Activated naive CD8-positive, alpha-beta T cell treated with anti-CD3 and anti-CD28 coated beads for 36 hours (primary cell): ENCODE results near the gene PER3. TPM values are rescaled to one million over a fixed set of nuclear protein-coding genes. Genes with fewer than 3 reads are reported as not detected.
A peak's percentile ranks its signal among the peaks of the same experiment; 100 is the strongest.
"Not testable (repeated sequence)": the region's sequence is repeated elsewhere in the genome, so short reads cannot be mapped to it uniquely, and the experiment has no call there.

Experiments
- DNase-seq: peaks from one replicate; pipeline ENCODE4 v3.0.0; 2021
- H3K27ac Mint-ChIP-seq: one replicate; pipeline ENCODE4 v1.8.0; 2022; ENCODE audit warnings: mild to moderate bottlenecking, moderate library complexity, mixed read lengths
- H3K27me3 Mint-ChIP-seq: one replicate; pipeline ENCODE4 v1.8.0; 2022; ENCODE audit warnings: mild to moderate bottlenecking, mixed read lengths
- H3K36me3 Mint-ChIP-seq: one replicate; pipeline ENCODE4 v1.8.0; 2021; ENCODE audit warnings: mild to moderate bottlenecking, mixed read lengths
- H3K4me1 Mint-ChIP-seq: one replicate; pipeline ENCODE4 v1.8.0; 2021; ENCODE audit warnings: mixed read lengths
- H3K4me3 Mint-ChIP-seq: one replicate; pipeline ENCODE4 v1.8.0; 2022; ENCODE audit warnings: mild to moderate bottlenecking, moderate library complexity, mixed read lengths
- H3K9me3 Mint-ChIP-seq: one replicate; pipeline ENCODE4 v1.8.0; 2022; ENCODE audit warnings: mixed read lengths
- total RNA-seq, 2 experiments: library from RNA; stranded (reverse); gene quantifications; one replicate each; pipeline ENCODE4 v1.2.3, GENCODE V29; 2021

The PER3 gene
- total RNA-seq, 2 experiments from 2014 or later: 4.6 to 4.9 TPM

GRCh38 chr1:7789828-7790227, 5.7 kb downstream of the PER3 start:
- DNase-seq: no peak
- H3K27ac Mint-ChIP-seq: no peak overlapping the region
- H3K4me1 Mint-ChIP-seq: peaks cover 3% of the 10 kb centered on the region
- H3K27me3 Mint-ChIP-seq: no peaks in the 10 kb centered on the region
- no peak overlapping the region for H3K4me3 Mint-ChIP-seq
- peaks cover 40% of the 10 kb centered on the region for H3K36me3 Mint-ChIP-seq
- H3K9me3 Mint-ChIP-seq: peaks cover 16% of the 10 kb centered on the region

GRCh38 chr1:7791027-7791426, 6.9 kb downstream of the PER3 start:
- H3K27me3 Mint-ChIP-seq, DNase-seq, H3K27ac Mint-ChIP-seq: not testable (repeated sequence)

GRCh38 chr1:7795406-7795805, 11.3 kb downstream of the PER3 start:
- no peaks in the 10 kb centered on the region for H3K4me1 Mint-ChIP-seq
- peaks cover 10% of the 10 kb centered on the region for H3K9me3 Mint-ChIP-seq
- no peak for DNase-seq
- no peaks in the 10 kb centered on the region for H3K27me3 Mint-ChIP-seq
- no peak overlapping the region for H3K27ac Mint-ChIP-seq
- no peak overlapping the region for H3K4me3 Mint-ChIP-seq
- peaks cover 20% of the 10 kb centered on the region for H3K36me3 Mint-ChIP-seq

More at GRCh38 chr1:7791027-7791426, 6.9 kb downstream of the PER3 start:
- H3K36me3 Mint-ChIP-seq: peaks cover 37% of the 10 kb centered on the region
- H3K9me3 Mint-ChIP-seq: peaks cover 16% of the 10 kb centered on the region
- H3K4me3 Mint-ChIP-seq, H3K4me1 Mint-ChIP-seq: not testable (repeated sequence)

- no peak for DNase-seq
- H3K27ac Mint-ChIP-seq: no peak overlapping the region
- H3K4me1 Mint-ChIP-seq: no peaks in the 10 kb centered on the region
These were observed 21.4 kb downstream of the PER3 start for GRCh38 chr1:7805460-7805859.

GRCh38 chr1:7808253-7808844, 24.3 kb downstream of the PER3 start:
- no peak overlapping the region for H3K4me3 Mint-ChIP-seq
- DNase-seq: no peak

More at GRCh38 chr1:7805460-7805859, 21.4 kb downstream of the PER3 start:
- Mint-ChIP-seq H3K36me3 (peaks cover 5% of the 10 kb centered on the region), H3K4me3 (no peak overlapping the region), H3K27me3 (no peaks in the 10 kb centered on the region), H3K9me3 (no peaks in the 10 kb centered on the region)

GRCh38 chr1:7809742-7810141, 25.7 kb downstream of the PER3 start:
- no peak overlapping the region for H3K27ac Mint-ChIP-seq
- H3K9me3 Mint-ChIP-seq: peaks cover 15% of the 10 kb centered on the region
- DNase-seq: no peak
- no peaks in the 10 kb centered on the region for H3K27me3 Mint-ChIP-seq
- H3K4me1 Mint-ChIP-seq: no peaks in the 10 kb centered on the region
- no peak overlapping the region for H3K4me3 Mint-ChIP-seq
- H3K36me3 Mint-ChIP-seq: peaks cover 33% of the 10 kb centered on the region

More at GRCh38 chr1:7808253-7808844, 24.3 kb downstream of the PER3 start:
- Mint-ChIP-seq H3K9me3 (peaks cover 5% of the 10 kb centered on the region), H3K27ac (no peak overlapping the region), H3K36me3 (peaks cover 24% of the 10 kb centered on the region), H3K27me3 (no peaks in the 10 kb centered on the region), H3K4me1 (no peaks in the 10 kb centered on the region)

- Mint-ChIP-seq H3K4me1 (no peaks in the 10 kb centered on the region), H3K27ac (no peak overlapping the region), H3K9me3 (peaks cover 16% of the 10 kb centered on the region), H3K27me3 (no peaks in the 10 kb centered on the region), H3K4me3 (no peak overlapping the region), H3K36me3 (peaks cover 37% of the 10 kb centered on the region)
- DNase-seq: no peak
These were observed 26.3 kb downstream of the PER3 start for GRCh38 chr1:7810395-7810794.

- H3K9me3 Mint-ChIP-seq: peaks cover 16% of the 10 kb centered on the region
- no peak for DNase-seq
These were observed 27.4 kb downstream of the PER3 start for GRCh38 chr1:7811476-7811875.

GRCh38 chr1:7813677-7814373, 29.7 kb downstream of the PER3 start:
- Mint-ChIP-seq H3K27ac (no peak overlapping the region), H3K36me3 (peaks cover 37% of the 10 kb centered on the region), H3K4me3 (no peak overlapping the region), H3K27me3 (no peaks in the 10 kb centered on the region), H3K9me3 (peaks cover 16% of the 10 kb centered on the region), H3K4me1 (no peaks in the 10 kb centered on the region)
- DNase-seq: no peak

More at GRCh38 chr1:7811476-7811875, 27.4 kb downstream of the PER3 start:
- no peak overlapping the region for H3K27ac Mint-ChIP-seq
- no peaks in the 10 kb centered on the region for H3K27me3 Mint-ChIP-seq
- no peak overlapping the region for H3K4me3 Mint-ChIP-seq
- peaks cover 37% of the 10 kb centered on the region for H3K36me3 Mint-ChIP-seq
- no peaks in the 10 kb centered on the region for H3K4me1 Mint-ChIP-seq

- H3K4me1 Mint-ChIP-seq: peaks cover 5% of the 10 kb centered on the region
- H3K4me3 Mint-ChIP-seq: no peak overlapping the region
- H3K36me3 Mint-ChIP-seq: peaks cover 9% of the 10 kb centered on the region
- no peak overlapping the region for H3K27ac Mint-ChIP-seq
- DNase-seq: no peak
- no peaks in the 10 kb centered on the region for H3K27me3 Mint-ChIP-seq
- H3K9me3 Mint-ChIP-seq: no peaks in the 10 kb centered on the region
These were observed 37.2 kb downstream of the PER3 start for GRCh38 chr1:7821282-7821681.

- Mint-ChIP-seq H3K9me3 (no peaks in the 10 kb centered on the region), H3K4me3 (no peak overlapping the region), H3K27me3 (no peaks in the 10 kb centered on the region)
These were observed 40.6 kb downstream of the PER3 start for GRCh38 chr1:7824701-7825100.

GRCh38 chr1:7826363-7826762, 42.3 kb downstream of the PER3 start:
- no peak for DNase-seq
- Mint-ChIP-seq H3K36me3 (peaks cover 14% of the 10 kb centered on the region), H3K9me3 (no peaks in the 10 kb centered on the region), H3K27me3 (no peaks in the 10 kb centered on the region), H3K4me1 (peaks cover 13% of the 10 kb centered on the region), H3K4me3 (peak overlapping the region; percentile 85), H3K27ac (no peak overlapping the region)

More at GRCh38 chr1:7824701-7825100, 40.6 kb downstream of the PER3 start:
- peaks cover 18% of the 10 kb centered on the region for H3K36me3 Mint-ChIP-seq
- H3K27ac Mint-ChIP-seq: no peak overlapping the region
- no peak for DNase-seq
- peaks cover 9% of the 10 kb centered on the region for H3K4me1 Mint-ChIP-seq

- Mint-ChIP-seq H3K27me3 (no peaks in the 10 kb centered on the region), H3K27ac (peak overlapping the region; percentile 84), H3K4me1 (peaks cover 13% of the 10 kb centered on the region), H3K36me3 (peaks cover 14% of the 10 kb centered on the region), H3K4me3 (peak overlapping the region; percentile 85), H3K9me3 (no peaks in the 10 kb centered on the region)
- peak; percentile 24 for DNase-seq
These were observed 43.2 kb downstream of the PER3 start for GRCh38 chr1:7827126-7827955.

- H3K27ac Mint-ChIP-seq: no peak overlapping the region
These were observed 47.4 kb downstream of the PER3 start for GRCh38 chr1:7831458-7831857.

GRCh38 chr1:7833035-7833434, 48.9 kb downstream of the PER3 start:
- Mint-ChIP-seq H3K4me3 (no peak overlapping the region), H3K9me3 (peaks cover 1% of the 10 kb centered on the region), H3K36me3 (peaks cover 22% of the 10 kb centered on the region), H3K27ac (no peak overlapping the region), H3K27me3 (no peaks in the 10 kb centered on the region), H3K4me1 (peaks cover 9% of the 10 kb centered on the region)
- no peak for DNase-seq

More at GRCh38 chr1:7831458-7831857, 47.4 kb downstream of the PER3 start:
- Mint-ChIP-seq H3K27me3 (no peaks in the 10 kb centered on the region), H3K4me3 (no peak overlapping the region), H3K4me1 (peaks cover 9% of the 10 kb centered on the region), H3K9me3 (no peaks in the 10 kb centered on the region), H3K36me3 (peaks cover 19% of the 10 kb centered on the region)
- no peak for DNase-seq
